GM19463 (cell line): Measurements from ENCODE around the gene SPDYE16.
A peak's percentile ranks its signal among the peaks of the same experiment; 100 is the strongest.
"Not testable (repeated sequence)": the region's sequence is repeated elsewhere in the genome, so short reads cannot be mapped to it uniquely, and the experiment has no call there.

ENCODE experiments used
- ATAC-seq: cut with Tn5 transposase; IDR thresholded peaks from one replicate; pipeline ENCODE4 v1.9.1; 2021; ENCODE audit warnings: mild to moderate bottlenecking, moderate library complexity; ENCODE audit not compliant: unreplicated experiment

Gene SPDYE16, protein sequence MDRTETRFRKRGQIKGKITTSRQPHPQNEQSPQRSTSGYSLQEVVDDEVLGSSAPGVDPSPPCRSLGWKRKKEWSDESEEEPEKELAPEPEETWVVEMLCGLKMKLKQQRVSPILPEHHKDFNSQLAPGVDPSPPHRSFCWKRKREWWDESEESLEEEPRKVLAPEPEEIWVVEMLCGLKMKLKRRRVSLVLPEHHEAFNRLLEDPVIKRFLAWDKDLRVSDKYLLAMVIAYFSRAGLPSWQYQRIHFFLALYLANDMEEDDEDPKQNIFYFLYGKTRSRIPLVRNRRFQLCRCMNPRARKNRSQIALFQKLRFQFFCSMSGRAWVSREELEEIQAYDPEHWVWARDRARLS

DNA sequence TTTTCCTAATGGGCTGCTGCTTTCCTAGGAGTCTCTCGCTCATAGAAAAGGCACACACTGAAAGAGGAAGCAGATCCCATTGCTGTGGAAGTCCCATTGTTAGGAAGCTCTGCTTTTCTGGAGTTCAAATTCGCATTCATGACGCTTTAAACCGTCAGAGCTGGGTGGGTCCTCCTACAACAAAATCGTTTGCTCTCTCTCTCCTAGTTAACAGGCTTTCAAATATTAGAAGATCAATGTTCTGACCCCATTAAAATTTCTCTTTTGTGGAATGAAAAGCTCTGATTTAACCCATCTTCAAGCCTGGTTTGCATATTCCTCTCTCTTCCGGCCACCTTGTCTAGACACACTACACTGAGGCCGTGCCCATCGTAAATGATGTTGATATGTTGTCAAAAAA, at the start of gene SPDYE16:
TSS of gene SPDYE16 (minus strand) at position 101 of the 400 bp plus-strand sequence. CDS start 1,838 bp downstream, outside the sequence.
- not testable (repeated sequence) for ATAC-seq

DNA sequence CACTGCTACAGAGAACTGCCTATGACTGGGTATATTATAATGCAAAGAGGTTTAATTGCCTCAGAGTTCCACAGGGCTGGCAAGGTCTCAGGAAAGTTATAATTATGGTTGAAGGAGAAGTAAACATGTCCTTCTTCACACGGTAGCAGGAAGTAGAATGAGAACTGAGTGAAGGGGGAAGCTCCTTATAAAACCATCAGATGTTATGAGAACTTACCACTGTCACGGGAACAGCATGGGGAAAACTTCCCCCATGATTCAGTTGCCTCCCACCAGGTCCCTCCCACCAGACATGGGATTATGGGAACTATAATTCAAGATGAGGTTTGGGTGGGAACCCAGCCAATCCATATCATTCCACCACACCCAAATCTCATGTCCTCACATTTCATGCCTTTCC, 49.6 kb upstream of the SPDYE16 start:
- ATAC-seq, result not testable (repeated sequence)

DNA sequence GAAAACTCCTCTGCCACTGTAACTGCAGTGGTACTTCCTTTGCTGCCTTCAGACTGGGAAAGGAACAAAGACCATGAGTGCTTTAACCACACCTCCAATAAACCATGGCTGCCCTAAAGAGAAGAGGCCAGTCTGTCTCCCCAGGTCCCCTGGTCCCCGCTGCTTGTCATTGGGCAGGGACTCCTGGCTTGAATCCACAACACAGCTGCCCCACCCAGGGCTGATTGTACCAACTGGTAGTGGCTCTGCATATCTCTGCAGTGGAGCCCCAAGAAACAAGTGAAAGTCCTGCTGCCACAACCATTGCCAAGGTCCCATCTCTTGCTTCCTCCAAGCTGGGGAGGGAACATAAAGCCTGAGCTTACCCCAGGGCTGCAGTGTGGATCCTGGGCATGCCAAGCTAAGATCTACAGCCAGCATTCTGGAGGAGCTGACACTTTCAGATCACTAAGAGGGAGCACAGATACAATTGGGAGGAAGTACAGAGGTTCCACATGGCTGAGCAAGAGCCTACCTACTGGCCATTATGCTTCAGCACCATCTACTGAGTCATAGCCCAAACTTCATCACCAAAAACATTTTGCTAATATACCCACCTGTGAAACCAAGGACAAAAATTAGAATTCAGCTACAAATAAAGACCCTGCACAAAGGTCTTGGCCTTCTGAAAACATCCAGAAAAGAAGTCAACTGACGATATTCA, 48.7 kb upstream of the SPDYE16 start:
- ATAC-seq, result peak; percentile 80

DNA sequence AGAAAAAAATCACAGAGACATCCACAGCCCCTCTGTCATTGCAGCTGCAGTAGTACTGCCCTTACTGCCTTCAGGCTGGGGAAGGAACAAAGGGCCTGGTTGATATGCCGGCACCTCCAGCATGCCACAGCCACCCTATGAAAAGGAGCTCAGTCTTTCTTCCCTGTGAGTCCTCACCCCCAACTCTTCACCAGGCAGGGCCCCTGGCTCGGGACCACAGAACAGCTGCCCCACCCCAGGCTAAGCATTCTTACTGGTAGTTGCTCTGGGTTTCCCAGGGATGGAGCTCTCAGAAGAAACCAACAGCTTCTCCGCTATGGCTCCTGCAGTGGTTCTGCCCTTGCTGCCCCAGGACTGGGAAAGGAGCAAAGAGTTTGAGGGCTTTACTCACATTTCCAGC, 47.9 kb upstream of the SPDYE16 start:
- ATAC-seq, result not testable (repeated sequence)

DNA sequence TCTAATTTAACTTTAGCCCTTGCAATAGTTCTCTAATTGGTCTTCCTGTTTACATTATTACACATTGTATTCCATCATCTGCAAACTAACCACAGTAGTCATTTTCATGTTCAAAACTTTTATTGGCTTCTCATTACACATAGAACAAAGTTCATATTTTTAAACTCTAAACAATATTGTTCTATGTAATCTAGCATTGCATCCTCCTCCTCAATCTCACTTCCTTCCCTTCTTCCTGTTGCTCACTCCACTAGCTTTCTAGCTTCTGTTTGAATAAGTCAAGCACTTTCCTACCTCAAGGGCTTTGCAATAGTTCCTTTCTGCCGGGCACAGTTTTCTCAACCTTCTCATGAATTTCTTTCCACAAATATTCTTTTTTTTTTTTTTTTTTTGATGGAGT, 45.5 kb upstream of the SPDYE16 start:
- not testable (repeated sequence) for ATAC-seq

DNA sequence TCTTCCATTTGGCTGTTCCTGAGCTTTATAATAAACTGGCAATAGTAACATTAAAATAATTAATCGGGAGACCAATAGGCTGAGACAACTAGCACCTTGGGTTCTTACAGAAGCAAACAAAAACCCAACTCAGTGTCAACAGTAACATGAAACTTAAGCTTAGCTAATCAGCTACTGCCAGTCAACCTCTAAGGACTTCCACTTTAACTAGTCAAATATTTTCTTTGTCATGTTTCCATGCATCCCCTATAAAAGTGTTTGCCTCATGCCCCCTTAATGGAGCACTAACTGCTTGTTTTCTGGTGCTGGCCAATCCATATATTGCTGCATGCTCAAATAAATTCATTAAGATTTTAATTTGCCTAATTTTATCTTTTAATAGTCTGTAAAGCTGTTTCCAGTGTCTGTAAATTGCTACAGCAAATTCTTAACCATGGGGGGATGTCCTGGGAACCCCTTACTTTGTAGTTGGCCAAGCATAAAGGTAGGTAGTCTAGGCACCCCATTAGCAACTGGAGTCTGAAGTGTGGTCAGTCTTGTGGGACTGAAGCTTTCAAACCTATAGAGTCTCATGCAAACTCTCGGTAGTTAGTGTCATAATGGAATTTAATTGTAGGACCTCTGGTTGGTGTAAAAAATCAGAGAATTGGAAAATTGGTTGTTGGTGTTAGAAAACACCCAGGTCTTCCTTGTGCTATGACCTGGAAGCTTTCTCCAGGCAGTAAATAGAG, 43.7 kb upstream of the SPDYE16 start:
- not testable (repeated sequence) for ATAC-seq

DNA sequence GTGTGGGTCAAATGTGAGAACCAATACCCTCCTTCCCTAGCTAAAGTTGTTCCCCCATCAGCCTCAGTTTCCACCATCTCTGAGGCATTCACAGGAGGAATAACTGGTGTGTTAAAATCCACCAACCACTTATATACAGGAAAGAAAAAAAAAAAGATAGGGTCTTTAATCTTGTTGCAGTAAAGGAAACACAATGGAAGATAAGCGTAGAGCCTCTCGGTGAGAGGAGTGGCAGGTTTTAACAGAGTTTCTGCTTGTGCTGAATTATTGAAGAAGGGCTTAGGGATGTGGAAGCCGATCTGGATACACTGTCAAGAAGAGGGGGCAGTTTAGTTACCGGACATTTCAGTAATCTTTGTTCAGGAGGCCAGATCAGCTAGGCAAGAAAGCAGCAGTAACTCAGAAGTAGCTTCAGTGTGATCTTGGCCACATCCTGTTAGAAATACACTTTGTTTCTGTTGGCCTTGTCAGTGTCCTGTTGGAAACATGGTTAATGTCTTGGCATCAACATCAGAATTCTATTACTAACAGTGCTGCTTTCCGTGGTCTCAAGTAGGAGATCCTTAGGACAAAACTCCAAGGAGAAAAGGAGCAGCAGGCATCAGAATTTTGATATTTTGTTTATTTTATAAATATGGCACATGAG, 40.7 kb upstream of the SPDYE16 start:
- ATAC-seq, result not testable (repeated sequence)

DNA sequence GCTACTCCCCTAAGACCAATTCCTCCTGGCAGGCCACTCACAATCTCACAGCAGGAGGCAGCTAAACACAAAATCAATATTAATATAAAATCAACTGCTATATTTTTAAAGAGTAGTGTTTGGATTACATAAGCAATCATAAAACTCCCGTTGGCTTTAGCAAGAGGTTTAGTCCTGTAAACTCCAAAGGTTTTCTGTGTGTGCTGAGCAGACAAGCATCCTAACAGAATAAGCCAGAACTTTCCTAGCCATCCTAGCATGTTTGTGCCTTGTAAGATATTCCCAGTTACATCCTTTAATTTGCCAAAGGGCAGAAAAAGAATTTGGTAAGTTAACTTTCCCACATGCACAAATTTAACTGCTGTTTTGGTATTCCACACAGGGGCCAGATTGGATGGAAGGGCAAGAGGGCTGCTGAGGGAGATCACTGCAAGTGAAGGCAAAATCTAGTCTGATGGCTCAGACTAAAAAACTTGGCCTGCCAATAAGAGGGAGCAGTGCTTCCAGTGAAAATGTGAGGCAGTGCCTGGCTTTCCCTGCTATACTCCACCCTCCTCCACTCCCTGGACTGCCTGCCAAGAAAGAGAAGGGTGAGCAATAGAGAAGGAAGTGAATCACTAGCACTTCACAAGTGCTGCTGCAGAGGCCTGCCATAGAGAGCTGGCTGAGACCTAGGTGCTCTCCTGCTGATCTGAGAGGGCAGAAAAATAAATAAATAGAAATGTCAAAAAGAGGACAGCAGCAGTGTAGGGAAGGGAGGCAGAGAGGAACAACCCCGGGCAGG, 39.9 kb upstream of the SPDYE16 start:
- not testable (repeated sequence) for ATAC-seq

DNA sequence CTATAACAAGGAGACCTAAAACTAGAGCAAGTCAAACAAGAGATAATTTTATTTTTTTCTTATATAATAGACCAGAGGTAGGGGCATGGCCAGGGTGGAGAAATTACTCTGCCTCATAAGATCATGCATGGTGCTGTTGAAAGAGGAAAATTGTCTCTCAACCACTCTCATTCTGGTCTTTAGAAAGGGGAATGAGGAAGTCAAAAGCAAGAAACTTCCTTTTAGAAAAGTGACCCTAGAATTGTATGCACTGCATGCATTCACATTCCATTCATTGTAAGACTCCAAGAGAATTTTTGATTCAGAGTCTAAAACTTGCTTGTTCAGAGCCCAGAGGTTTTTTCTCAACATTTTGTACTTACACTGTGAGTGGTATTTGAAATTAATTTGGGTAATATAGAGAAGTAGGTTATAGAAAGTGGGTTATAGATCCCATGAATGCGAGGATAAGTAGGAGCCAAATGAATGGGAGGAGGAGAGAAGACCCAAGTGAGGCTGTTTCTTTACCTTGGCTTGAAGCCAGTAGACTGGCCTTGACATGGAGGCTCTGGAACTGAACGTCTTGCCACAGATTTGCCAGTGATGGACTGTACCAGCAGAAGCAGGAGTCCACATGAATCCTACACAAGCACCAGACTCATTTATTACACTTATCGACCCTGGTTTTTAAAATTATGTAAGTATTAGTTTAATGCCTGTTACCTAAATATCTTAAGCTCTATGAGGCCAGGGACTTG, 33.0 kb upstream of the SPDYE16 start:
- not testable (repeated sequence) for ATAC-seq

DNA sequence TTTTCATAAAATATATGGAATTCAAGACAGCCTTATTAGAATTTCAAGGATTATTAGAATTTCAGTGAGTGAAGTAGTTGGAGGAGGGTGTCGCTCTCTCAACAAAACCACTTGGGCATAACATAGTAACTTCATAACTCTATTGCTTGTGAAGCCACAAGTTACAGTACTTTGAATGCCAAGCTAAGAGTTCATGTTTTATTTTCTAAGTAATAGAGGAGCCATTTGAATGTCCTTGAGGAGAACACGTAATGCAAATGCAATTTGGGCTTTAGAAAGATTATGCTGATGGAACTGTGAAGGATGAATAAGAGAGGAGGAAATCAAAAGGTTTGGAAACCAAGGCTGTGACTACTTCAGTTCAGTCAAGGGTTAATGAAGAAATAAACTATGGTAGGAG, 32.3 kb upstream of the SPDYE16 start:
- ATAC-seq, result not testable (repeated sequence)

DNA sequence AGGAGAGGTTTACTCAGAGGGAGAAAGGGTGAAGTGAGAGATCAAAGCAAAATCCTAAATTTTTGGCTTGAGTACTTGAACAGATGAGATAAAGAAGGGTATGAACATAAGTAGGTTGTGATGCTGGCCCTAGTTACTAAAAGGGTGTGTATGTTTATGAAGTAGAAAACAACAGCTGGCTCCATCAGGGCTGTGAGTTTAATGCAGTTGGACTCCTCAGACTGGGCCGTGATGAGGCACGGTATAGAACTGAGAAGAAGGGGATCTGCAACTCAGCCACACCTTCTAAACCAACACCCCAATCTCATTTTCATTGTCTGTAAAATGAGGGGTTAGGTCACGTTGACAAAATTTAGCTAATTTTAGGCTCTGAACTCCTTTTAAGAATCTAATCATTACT, 29.2 kb upstream of the SPDYE16 start:
- not testable (repeated sequence) for ATAC-seq

DNA sequence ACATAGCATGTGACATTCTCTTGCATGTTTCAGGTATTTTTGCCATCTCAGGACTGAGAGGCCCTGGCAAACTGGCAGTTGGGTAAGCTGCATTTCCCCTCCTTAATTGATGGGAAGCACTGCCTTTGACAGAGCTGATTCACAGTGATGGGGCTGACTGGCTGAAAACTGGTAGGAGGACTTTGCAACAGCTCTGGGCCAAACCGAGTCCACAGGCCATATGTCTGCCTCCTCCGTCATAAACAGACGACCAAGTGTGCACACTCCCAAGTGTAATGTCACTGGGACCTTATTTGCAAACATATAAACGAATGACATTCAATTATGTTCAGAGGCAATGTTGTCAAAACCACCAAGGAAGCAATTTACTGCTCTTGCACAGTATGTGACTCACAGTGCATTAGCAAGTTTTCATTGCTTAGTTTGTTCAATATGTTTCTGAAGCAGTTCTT, 27.3 kb upstream of the SPDYE16 start:
- ATAC-seq, result not testable (repeated sequence)

DNA sequence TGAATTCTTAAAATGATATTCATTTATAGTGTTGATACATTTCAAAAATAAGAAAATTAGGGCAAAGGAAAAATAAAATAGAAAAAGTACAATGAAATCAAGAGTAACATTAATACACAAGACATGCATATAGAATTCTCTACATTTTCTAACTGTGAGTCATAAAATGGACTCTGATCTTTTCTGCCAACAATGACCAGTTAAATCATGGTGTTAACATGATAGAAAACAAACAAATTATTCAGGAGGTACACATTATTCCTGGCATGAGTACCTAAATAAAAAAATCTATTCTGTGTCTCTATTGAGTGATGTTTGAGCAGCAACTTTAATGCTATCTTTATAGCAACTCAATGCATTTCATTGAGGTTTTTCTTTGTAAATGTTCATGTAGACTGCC, 25.6 kb upstream of the SPDYE16 start:
- ATAC-seq, result not testable (repeated sequence)

DNA sequence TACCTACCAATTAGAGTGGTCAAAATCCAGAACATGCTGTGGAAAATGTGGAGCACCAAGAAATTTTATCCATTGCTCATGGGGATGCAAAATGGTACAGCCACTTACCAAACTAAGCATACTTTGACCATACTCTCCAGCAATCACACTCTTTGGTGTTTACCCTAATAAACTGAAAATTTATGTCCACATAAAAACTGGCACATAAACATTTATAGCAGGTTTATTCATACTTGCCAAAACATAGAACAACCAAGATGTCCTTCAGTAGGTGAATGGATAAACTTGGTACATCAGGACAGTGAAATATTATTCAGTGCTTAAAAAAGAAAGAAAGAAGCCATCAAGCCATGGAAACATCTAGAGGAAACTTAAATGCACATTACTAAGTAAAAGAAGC, 24.7 kb upstream of the SPDYE16 start:
- ATAC-seq, result not testable (repeated sequence)

DNA sequence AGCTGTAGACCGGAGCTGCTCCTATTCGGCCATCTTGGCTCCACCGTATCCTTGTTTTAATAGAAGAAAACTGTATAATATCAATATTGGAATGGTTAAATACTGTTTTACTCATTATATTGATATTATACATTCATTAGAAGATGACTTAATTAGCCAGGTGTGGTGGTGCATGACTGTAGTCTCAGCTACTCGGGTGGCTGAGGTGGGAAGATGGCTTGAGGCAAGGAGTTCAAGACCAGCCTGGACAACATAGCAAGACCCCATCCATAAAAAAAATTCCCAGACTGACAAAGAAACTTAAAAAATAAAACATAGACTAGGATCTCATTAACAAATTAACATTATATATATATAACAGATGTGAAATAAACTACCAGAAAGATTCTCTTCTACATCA, 24.2 kb upstream of the SPDYE16 start:
- not testable (repeated sequence) for ATAC-seq

DNA sequence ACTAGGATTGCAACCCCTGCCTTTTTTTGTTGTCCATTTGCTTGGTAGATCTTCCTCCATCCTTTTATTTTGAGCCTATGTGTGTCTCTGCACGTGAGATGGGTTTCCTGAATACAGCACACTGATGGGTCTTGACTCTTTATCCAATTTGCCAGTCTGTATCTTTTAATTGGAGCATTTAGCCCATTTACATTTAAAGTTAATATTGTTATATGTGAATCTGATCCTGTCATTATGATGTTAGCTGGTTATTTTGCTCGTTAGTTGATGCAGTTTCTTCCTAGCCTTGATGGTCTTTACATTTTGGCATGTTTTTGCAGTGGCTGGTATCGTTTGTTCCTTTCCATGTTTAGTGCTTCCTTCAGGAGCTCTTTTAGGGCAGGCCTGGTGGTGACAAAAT, 21.9 kb upstream of the SPDYE16 start:
- not testable (repeated sequence) for ATAC-seq

DNA sequence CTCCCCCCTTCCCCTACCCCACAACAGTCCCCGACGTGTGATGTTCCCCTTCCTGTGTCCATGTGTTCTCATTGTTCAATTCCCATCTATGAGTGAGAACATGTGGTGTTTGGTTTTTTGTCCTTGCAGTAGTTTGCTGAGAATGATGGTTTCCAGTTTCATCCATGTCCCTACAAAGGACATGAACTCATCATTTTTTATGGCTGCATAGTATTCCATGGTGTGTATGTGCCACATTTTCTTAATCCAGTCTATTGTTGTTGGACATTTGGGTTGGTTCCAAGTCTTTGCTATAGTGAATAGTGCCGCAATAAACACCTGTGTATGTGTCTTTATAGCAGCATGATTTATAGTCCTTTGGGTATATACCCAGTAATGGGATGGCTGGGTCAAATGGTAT, 18.2 kb upstream of the SPDYE16 start:
- not testable (repeated sequence) for ATAC-seq

DNA sequence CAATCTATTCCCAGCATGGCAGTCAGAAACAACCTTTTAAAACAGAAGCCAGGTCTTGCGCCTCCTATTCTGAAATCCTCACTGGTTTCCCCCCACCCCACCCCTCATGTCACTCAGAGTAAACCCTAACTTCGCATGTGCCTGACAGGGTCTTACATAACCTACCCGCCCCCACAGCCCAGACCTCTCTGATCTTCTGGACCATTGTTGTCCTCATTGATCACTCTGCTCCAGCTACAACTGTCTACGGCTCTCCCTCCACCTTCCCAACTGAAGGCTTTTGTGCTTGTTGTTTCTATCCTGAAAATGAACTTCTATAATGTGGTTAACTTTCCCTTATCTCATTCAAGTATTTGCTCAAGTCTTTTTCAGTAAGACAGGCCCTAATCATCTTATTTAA, 17.1 kb upstream of the SPDYE16 start:
- not testable (repeated sequence) for ATAC-seq

DNA sequence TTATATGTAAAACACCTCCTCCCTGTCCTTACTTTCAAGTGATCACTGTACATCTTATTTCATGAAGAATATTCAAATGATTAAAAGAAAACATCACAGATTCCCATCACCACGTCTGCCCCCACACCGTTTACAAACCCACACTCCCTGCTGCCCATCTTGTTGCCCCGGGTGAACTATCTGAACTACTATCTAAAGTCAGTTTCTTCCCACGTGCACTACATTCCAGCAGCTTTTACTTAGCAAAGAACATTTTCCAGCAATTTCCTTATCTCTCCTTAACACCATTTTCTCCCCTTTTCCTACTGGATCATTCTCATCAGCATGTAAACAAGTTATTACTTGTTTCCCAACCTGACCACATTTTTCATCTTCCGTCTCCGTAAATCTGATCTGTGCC, 16.6 kb upstream of the SPDYE16 start:
- not testable (repeated sequence) for ATAC-seq
